SU-DHL-6 (cell line): ENCODE data around the gene PYGB.

ENCODE experiments used
- EZH2phosphoT487 ChIP-seq: fragments of 200-600 bp; sonication (generic), shearing (Covaris generic); conservative IDR thresholded peaks from 2 replicates; pipeline ENCODE4 v1.6.1; 2018; ENCODE audit warnings: mild to moderate bottlenecking, antibody characterized with exemption, low read length, moderate library complexity, mixed read lengths
- TF ChIP-seq, protein P1 (sequence below): fragments of 200-600 bp; sonication (generic); IDR thresholded peaks from one replicate; pipeline ENCODE4 v1.5.1; 2017; ENCODE audit warnings: antibody characterized with exemption, mild to moderate bottlenecking, low read length, moderate library complexity; ENCODE audit not compliant: insufficient read depth, poor library complexity, severe bottlenecking

DNA sequence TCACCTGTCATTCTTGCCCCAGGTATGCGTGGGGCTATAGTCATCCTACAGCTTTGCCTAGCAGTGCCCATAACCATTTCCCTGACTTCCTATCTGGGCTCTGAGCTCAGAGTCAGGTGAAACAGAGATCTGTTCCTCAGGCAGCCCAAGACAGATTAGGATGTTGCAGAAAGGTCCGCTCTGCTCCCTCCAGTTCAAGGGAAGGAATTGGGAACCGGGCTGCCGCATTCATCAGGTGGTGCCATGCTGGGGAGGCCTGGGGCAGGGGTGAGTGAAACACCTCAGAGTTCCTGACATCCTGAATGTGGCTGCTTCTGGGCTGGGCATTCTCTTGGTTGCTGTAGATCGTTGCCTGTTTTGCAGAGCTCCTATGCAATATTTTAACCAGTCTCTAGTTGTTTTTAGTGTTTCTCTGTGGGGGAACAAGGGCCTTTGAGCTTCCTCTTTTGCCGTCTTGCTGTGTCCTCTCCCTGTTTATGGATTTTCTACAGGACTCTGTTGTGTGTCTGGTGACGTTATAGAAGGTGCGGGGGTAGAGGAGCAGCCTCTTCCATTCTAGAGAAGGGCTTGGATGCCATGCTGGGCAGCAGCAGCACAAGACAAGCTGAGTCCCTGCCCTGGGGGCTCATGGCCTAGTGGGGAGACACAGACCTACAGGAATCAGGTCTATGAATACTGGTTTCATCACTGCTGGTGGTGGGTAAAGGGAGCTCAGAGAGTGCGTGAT is 43.2 kb upstream of the PYGB start:
- TF ChIP-seq, protein P1, sequence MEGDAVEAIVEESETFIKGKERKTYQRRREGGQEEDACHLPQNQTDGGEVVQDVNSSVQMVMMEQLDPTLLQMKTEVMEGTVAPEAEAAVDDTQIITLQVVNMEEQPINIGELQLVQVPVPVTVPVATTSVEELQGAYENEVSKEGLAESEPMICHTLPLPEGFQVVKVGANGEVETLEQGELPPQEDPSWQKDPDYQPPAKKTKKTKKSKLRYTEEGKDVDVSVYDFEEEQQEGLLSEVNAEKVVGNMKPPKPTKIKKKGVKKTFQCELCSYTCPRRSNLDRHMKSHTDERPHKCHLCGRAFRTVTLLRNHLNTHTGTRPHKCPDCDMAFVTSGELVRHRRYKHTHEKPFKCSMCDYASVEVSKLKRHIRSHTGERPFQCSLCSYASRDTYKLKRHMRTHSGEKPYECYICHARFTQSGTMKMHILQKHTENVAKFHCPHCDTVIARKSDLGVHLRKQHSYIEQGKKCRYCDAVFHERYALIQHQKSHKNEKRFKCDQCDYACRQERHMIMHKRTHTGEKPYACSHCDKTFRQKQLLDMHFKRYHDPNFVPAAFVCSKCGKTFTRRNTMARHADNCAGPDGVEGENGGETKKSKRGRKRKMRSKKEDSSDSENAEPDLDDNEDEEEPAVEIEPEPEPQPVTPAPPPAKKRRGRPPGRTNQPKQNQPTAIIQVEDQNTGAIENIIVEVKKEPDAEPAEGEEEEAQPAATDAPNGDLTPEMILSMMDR: no peak
- TF ChIP-seq EZH2phosphoT487: no peak
